H9 (cell line): Measurements from ENCODE around the gene TDRKH. TPM values are rescaled to one million over a fixed set of nuclear protein-coding genes. Genes with fewer than 3 reads are reported as not detected.

ENCODE experiments used
- DNase-seq: peaks from one replicate; pipeline ENCODE4 v3.0.0-alpha.2; 2017
- H2AFZ ChIP-seq: one replicate; pipeline ENCODE4 v1.6.1; 2013; ENCODE audit warnings: mild to moderate bottlenecking, low read length, control low read depth, moderate library complexity
- H2AK5ac ChIP-seq: 2 replicates; pipeline ENCODE4 v1.6.1; 2013; ENCODE audit warnings: low read length, control low read depth, mixed read lengths; ENCODE audit not compliant: insufficient read length
- H2BK120ac ChIP-seq: one replicate; pipeline ENCODE4 v1.6.1; 2013; ENCODE audit warnings: low read depth, mild to moderate bottlenecking, low read length, control low read depth, inconsistent platforms; ENCODE audit not compliant: poor library complexity, severe bottlenecking
- H2BK12ac ChIP-seq: 2 replicates; pipeline ENCODE4 v1.6.1; 2013; ENCODE audit warnings: low read length, control low read depth, mixed read lengths, low read depth; ENCODE audit not compliant: insufficient read length
- H2BK15ac ChIP-seq: 2 replicates; pipeline ENCODE4 v1.6.1; 2013; ENCODE audit warnings: low read depth, low read length, control low read depth
- H2BK20ac ChIP-seq: one replicate; pipeline ENCODE4 v1.6.1; 2013; ENCODE audit warnings: low read depth, mild to moderate bottlenecking, low read length, control low read depth, inconsistent platforms; ENCODE audit not compliant: poor library complexity, severe bottlenecking
- H2BK5ac ChIP-seq: 2 replicates; pipeline ENCODE4 v1.6.1; 2013; ENCODE audit warnings: low read length, control low read depth, mixed read lengths; ENCODE audit not compliant: insufficient read length
- H3K14ac ChIP-seq: 2 replicates; pipeline ENCODE4 v1.6.1; 2013; ENCODE audit warnings: low read length, control low read depth; ENCODE audit not compliant: insufficient read depth
- H3K18ac ChIP-seq: 2 replicates; pipeline ENCODE4 v1.6.1; 2013; ENCODE audit warnings: low read depth, mild to moderate bottlenecking, mixed read lengths, low read length, control low read depth; ENCODE audit not compliant: insufficient read length
- H3K23ac ChIP-seq: 2 replicates; pipeline ENCODE4 v1.6.1; 2013; ENCODE audit warnings: low read length, control low read depth, mixed read lengths, low read depth; ENCODE audit not compliant: insufficient read length
- H3K23me2 ChIP-seq: 2 replicates; pipeline ENCODE4 v1.6.1; 2013; ENCODE audit warnings: low read depth, mild to moderate bottlenecking, mixed read lengths, low read length, control low read depth; ENCODE audit not compliant: insufficient read length, poor library complexity, severe bottlenecking
- H3K27ac ChIP-seq: 2 replicates; pipeline ENCODE4 v1.5.1; 2013; ENCODE audit warnings: low read length, control low read depth, mixed read lengths, low read depth; ENCODE audit not compliant: insufficient read length
- H3K27me3 ChIP-seq: 2 replicates; pipeline ENCODE4 v1.6.1; 2013; ENCODE audit warnings: low read length, control low read depth, inconsistent platforms; ENCODE audit not compliant: insufficient read depth
- H3K4ac ChIP-seq: 2 replicates; pipeline ENCODE4 v1.6.1; 2013; ENCODE audit warnings: low read depth, mild to moderate bottlenecking, control low read depth, inconsistent platforms, low read length, moderate library complexity
- H3K4me1 ChIP-seq: 2 replicates; pipeline ENCODE4 v1.6.1; 2013; ENCODE audit warnings: low read length, control low read depth, inconsistent platforms; ENCODE audit not compliant: insufficient read depth
- H3K4me2 ChIP-seq: 2 replicates; pipeline ENCODE4 v1.6.1; 2013; ENCODE audit warnings: low read length, control low read depth, mixed read lengths; ENCODE audit not compliant: insufficient read length, insufficient read depth
- H3K56ac ChIP-seq: 2 replicates; pipeline ENCODE4 v1.6.1; 2013; ENCODE audit warnings: low read depth, mild to moderate bottlenecking, mixed read lengths, low read length, control low read depth; ENCODE audit not compliant: insufficient read length
- H3K79me1 ChIP-seq: 2 replicates; pipeline ENCODE4 v1.6.1; 2013; ENCODE audit warnings: low read depth, mild to moderate bottlenecking, moderate library complexity, low read length, control low read depth, inconsistent platforms; ENCODE audit not compliant: insufficient read depth, poor library complexity, severe bottlenecking
- H3K79me2 ChIP-seq: 2 replicates; pipeline ENCODE4 v1.6.1; 2013; ENCODE audit warnings: low read length, control low read depth, inconsistent platforms; ENCODE audit not compliant: insufficient read depth
- H3K9ac ChIP-seq: 2 replicates; pipeline ENCODE4 v1.6.1; 2013; ENCODE audit warnings: low read length, control low read depth, mixed read lengths; ENCODE audit not compliant: insufficient read length; ENCODE audit errors: extremely low read depth
- H3K9me3 ChIP-seq: one replicate; pipeline ENCODE4 v1.6.1; 2013; ENCODE audit warnings: low read depth, low read length, inconsistent platforms; ENCODE audit not compliant: control insufficient read depth
- H3T11ph ChIP-seq: one replicate; pipeline ENCODE4 v1.6.1; 2013; ENCODE audit warnings: mild to moderate bottlenecking, low read length, control low read depth, inconsistent platforms
- H4K20me1 ChIP-seq: one replicate; pipeline ENCODE4 v1.6.1; 2013; ENCODE audit not compliant: control insufficient read depth, insufficient read length, insufficient read depth
- H4K5ac ChIP-seq: 2 replicates; pipeline ENCODE4 v1.6.1; 2013; ENCODE audit warnings: low read depth, mild to moderate bottlenecking, mixed read lengths, low read length, control low read depth; ENCODE audit not compliant: insufficient read length
- H4K8ac ChIP-seq: replicated peaks from 2 replicates; pipeline ENCODE4 v1.6.1; 2013; ENCODE audit warnings: low read length, control low read depth, mixed read lengths, low read depth; ENCODE audit not compliant: insufficient read length
- H4K91ac ChIP-seq: 2 replicates; pipeline ENCODE4 v1.6.1; 2013; ENCODE audit warnings: low read depth, mild to moderate bottlenecking, moderate library complexity, mixed read lengths, low read length, control low read depth; ENCODE audit not compliant: insufficient read length
- H3K27ac Mint-ChIP-seq, 3 experiments: 2 replicates in 2 of 3; 3 replicates in 1 of 3; pipeline ENCODE4 v1.8.0; 2020 to 2021; ENCODE audit warnings: mixed read lengths in 3 of 3, mild to moderate bottlenecking in 1 of 3, moderate library complexity in 1 of 3
- H3K27me3 Mint-ChIP-seq: 2 replicates; pipeline ENCODE4 v1.8.0; 2021; ENCODE audit warnings: low read depth, mild to moderate bottlenecking, moderate library complexity, mixed read lengths
- H3K36me3 Mint-ChIP-seq, 3 experiments: 2 replicates in 2 of 3; 3 replicates in 1 of 3; pipeline ENCODE4 v1.8.0; 2020 to 2021; ENCODE audit warnings: low read depth in 3 of 3, mixed read lengths in 3 of 3; ENCODE audit not compliant: insufficient read depth in 1 of 3
- H3K4me1 Mint-ChIP-seq, 2 experiments: 2 replicates each; pipeline ENCODE4 v1.8.0; 2020; ENCODE audit warnings: mixed read lengths in 2 of 2
- H3K4me3 Mint-ChIP-seq, 2 experiments: 2 replicates in 1 of 2; 3 replicates in 1 of 2; pipeline ENCODE4 v1.8.0; 2020 to 2021; ENCODE audit warnings: mild to moderate bottlenecking in 2 of 2, mixed read lengths in 2 of 2, moderate library complexity in 1 of 2
- H3K9me3 Mint-ChIP-seq, 2 experiments: 2 replicates in 1 of 2; 3 replicates in 1 of 2; pipeline ENCODE4 v1.8.0; 2020; ENCODE audit warnings: mild to moderate bottlenecking in 2 of 2, mixed read lengths in 2 of 2, moderate library complexity in 1 of 2
- CTCF ChIP-seq: fragments of 200-600 bp; sonication (generic); conservative IDR thresholded peaks from 3 replicates; pipeline ENCODE4 v1.8.0; 2021; ENCODE audit warnings: antibody characterized with exemption, mild to moderate bottlenecking
- WGBS: extraction: QIAGEN DNeasy Blood & Tissue Kit; methylation state at CpG from one replicate; pipeline ENCODE4 v1.1.7; 2013; ENCODE audit warnings: missing lambda C conversion rate, low lambda C conversion rate, mixed read lengths; ENCODE audit not compliant: insufficient read length; ENCODE audit errors: extremely low coverage; 5-methylcytosine and 5-hydroxymethylcytosine counted together
- total RNA-seq: library from RNA; stranded (reverse); gene quantifications from 2 replicates; pipeline ENCODE4 v1.2.1, GENCODE V29; 2021

TDRKH gene
- total RNA-seq, 1 experiment from 2014 or later: 24.0 TPM

- Histone ChIP-seq H2AK5ac (no peak overlapping the region), H2BK5ac (no peak overlapping the region), H3K23ac (no peak overlapping the region), H3K9me3 (no peaks in the 10 kb centered on the region), H2AFZ (no peak overlapping the region), H2BK120ac (no peak overlapping the region), H3K27ac (no peak overlapping the region), H4K20me1 (no peaks in the 10 kb centered on the region), H3K4ac (no peak overlapping the region), H3K14ac (peak overlapping the region; percentile 45; the same call in 1 of the 2 replicates), H3K4me2 (no peak overlapping the region), H3K56ac (no peak overlapping the region), H2BK20ac (no peak overlapping the region), H3K23me2 (no peaks in the 10 kb centered on the region), H2BK15ac (no peak overlapping the region), H2BK12ac (no peak overlapping the region), H3K79me1 (no peaks in the 10 kb centered on the region), H3K79me2 (no peaks in the 10 kb centered on the region), H3K9ac (no peak overlapping the region), H4K5ac (no peak overlapping the region), H4K8ac (no peak overlapping the region), H3T11ph (no peak overlapping the region), H3K18ac (no peak overlapping the region), H3K27me3 (no peaks in the 10 kb centered on the region), H4K91ac (no peak overlapping the region), H3K4me1 (no peaks in the 10 kb centered on the region; the same call in 1 of the 2 replicates)
- no peak for DNase-seq
- Mint-ChIP-seq H3K4me3 (no peak overlapping the region), H3K4me1 (peaks cover 16 to 21% of the 10 kb centered on the region in 2 experiments), H3K27me3 (peaks cover 5% of the 10 kb centered on the region; the same call in 1 of the 2 replicates), H3K27ac (peak overlapping the region in 1 of 3 experiments; percentile 32; a peak in 2 of 7 replicates), H3K9me3 (no peaks in the 10 kb centered on the region), H3K36me3 (no peaks in the 10 kb centered on the region)
- WGBS: no CpG with 5 or more reads among the region's 15 CpGs
- TF ChIP-seq CTCF: no peak
Observed at GRCh38 chr1:151814426-151814825, 24.1 kb upstream of the TDRKH start.
